Measurements from ENCODE around the gene PLA2G4F.

DNA sequence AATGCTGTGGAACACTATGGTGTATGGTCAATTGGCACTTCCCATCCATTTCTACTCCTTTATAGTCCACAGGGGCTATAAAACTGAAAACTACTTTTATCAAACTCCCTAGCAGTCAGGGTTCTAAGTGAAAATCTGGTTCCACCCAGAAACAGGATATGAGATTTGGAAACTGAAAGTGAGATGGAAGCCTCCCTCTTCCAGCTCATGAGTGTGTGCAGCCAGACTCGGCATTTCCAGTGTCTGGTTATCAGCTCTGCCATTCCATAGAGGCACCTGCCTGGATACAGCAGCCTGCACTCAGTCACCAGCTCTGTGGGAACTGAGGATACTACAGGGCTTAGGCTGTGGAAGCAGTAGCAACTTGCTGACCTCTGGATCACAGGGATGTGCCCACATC lies 14.7 kb upstream of the PLA2G4F start:
- TF ChIP-seq, protein P1, sequence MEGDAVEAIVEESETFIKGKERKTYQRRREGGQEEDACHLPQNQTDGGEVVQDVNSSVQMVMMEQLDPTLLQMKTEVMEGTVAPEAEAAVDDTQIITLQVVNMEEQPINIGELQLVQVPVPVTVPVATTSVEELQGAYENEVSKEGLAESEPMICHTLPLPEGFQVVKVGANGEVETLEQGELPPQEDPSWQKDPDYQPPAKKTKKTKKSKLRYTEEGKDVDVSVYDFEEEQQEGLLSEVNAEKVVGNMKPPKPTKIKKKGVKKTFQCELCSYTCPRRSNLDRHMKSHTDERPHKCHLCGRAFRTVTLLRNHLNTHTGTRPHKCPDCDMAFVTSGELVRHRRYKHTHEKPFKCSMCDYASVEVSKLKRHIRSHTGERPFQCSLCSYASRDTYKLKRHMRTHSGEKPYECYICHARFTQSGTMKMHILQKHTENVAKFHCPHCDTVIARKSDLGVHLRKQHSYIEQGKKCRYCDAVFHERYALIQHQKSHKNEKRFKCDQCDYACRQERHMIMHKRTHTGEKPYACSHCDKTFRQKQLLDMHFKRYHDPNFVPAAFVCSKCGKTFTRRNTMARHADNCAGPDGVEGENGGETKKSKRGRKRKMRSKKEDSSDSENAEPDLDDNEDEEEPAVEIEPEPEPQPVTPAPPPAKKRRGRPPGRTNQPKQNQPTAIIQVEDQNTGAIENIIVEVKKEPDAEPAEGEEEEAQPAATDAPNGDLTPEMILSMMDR (IDR thresholded peaks at IDR 0.05; ENCODE audit: low read length), result no peak
- no peak for TF ChIP-seq EZH2 (IDR thresholded peaks at IDR 0.05; ENCODE audit: borderline replicate concordance, low read length)

Measured in OCI-LY1 (cell line).